Peyer's patch (tissue), 4 donors: ENCODE measurements around the gene DPF1. TPM values are rescaled to one million over a fixed set of nuclear protein-coding genes. Genes with fewer than 3 reads are reported as not detected.

ENCODE experiments used
- DNase-seq, 3 donors: peaks; one replicate each; pipeline ENCODE4 v3.0.0-alpha.2; 2017 to 2019
- H3K27ac ChIP-seq, 4 donors: fragments of 200-600 bp; sonication (generic); one replicate each; pipeline ENCODE4 v1.5.1; 2016 to 2019
- H3K27me3 ChIP-seq, 2 donors: fragments of 200-600 bp; sonication (generic); one replicate each; pipeline ENCODE4 v1.5.1; 2019
- H3K36me3 ChIP-seq, 3 donors: fragments of 200-600 bp; sonication (generic); one replicate each; pipeline ENCODE4 v1.5.1; 2016 to 2019
- H3K4me1 ChIP-seq, 4 donors: fragments of 200-600 bp; sonication (generic); one replicate each; pipeline ENCODE4 v1.5.1; 2016 to 2019
- H3K4me3 ChIP-seq, 4 donors: fragments of 200-600 bp; sonication (generic); 1 replicate in 3 of 4; 2 replicates in 1 of 4; pipeline ENCODE4 v1.5.1; 2016 to 2019; ENCODE audit warnings: mild to moderate bottlenecking in 1 of 4
- H3K9me3 ChIP-seq, 4 donors: fragments of 200-600 bp; sonication (generic); one replicate each; pipeline ENCODE4 v1.5.1; 2016 to 2019; ENCODE audit warnings: mild to moderate bottlenecking in 1 of 4
- CTCF ChIP-seq, 6 experiments: fragments of 450-650 bp in 4 of 6; fragments of 200-600 bp in 2 of 6; sonication (generic) in 1 of 6; IDR thresholded peaks; one replicate each; pipeline ENCODE4 v1.5.1; 2017 to 2019; ENCODE audit warnings: antibody characterized with exemption in 6 of 6, mild to moderate bottlenecking in 3 of 6, moderate library complexity in 1 of 6
- POLR2A ChIP-seq, 2 donors: fragments of 450-650 bp; IDR thresholded peaks; one replicate each; pipeline ENCODE4 v1.5.1; 2017; ENCODE audit warnings: antibody characterized with exemption in 2 of 2, mild to moderate bottlenecking in 2 of 2, moderate library complexity in 2 of 2
- total RNA-seq, 4 donors: library from RNA; depleted of rRNA; stranded (reverse); fragments of >200 nt; gene quantifications; one replicate each; pipeline ENCODE4 v1.1.0, GENCODE V29; 2016

The DPF1 gene
- total RNA-seq, 4 donors from 2014 or later: not detected

- Histone ChIP-seq H3K4me3 (no peak overlapping the region), H3K36me3 (no peaks in the 10 kb centered on the region), H3K4me1 (peaks cover 0 to 51% (median 0%) of the 10 kb centered on the region in 4 donors), H3K27me3 (no peaks in the 10 kb centered on the region), H3K9me3 (no peaks in the 10 kb centered on the region), H3K27ac (peak overlapping the region in 3 of 4 donors; percentile 27 to 85 (median 65))
- peak in 2 of 3 donors; percentile 65 to 71 for DNase-seq
- no peak for TF ChIP-seq POLR2A (IDR thresholded peaks at IDR 0.05)
- no peak for TF ChIP-seq CTCF (IDR thresholded peaks at IDR 0.05)
Measured at GRCh38 chr19:38248421-38248820, 24.4 kb upstream of the DPF1 start.

- H3K27ac ChIP-seq: peak overlapping the region in 2 of 4 donors; percentile 65 to 85
- H3K4me1 ChIP-seq: peaks cover 0 to 54% (median 0%) of the 10 kb centered on the region in 4 donors
- DNase-seq: no peak
Measured at GRCh38 chr19:38247734-38248268, 23.8 kb upstream of the DPF1 start.

GRCh38 chr19:38247126-38247525, 23.1 kb upstream of the DPF1 start:
- DNase-seq: no peak
- Histone ChIP-seq H3K27me3 (no peaks in the 10 kb centered on the region), H3K27ac (peak overlapping the region in 2 of 4 donors; percentile 48 to 65), H3K9me3 (no peaks in the 10 kb centered on the region), H3K4me3 (no peak overlapping the region), H3K36me3 (no peaks in the 10 kb centered on the region), H3K4me1 (peaks cover 0 to 54% (median 0%) of the 10 kb centered on the region in 4 donors)
- no peak for TF ChIP-seq POLR2A (IDR thresholded peaks at IDR 0.05)
- TF ChIP-seq CTCF (IDR thresholded peaks at IDR 0.05): no peak

More at GRCh38 chr19:38247734-38248268, 23.8 kb upstream of the DPF1 start:
- no peak for TF ChIP-seq CTCF (IDR thresholded peaks at IDR 0.05)
- no peak for TF ChIP-seq POLR2A (IDR thresholded peaks at IDR 0.05)
- Histone ChIP-seq H3K9me3 (no peaks in the 10 kb centered on the region), H3K27me3 (no peaks in the 10 kb centered on the region), H3K4me3 (no peak overlapping the region), H3K36me3 (no peaks in the 10 kb centered on the region)

GRCh38 chr19:38245826-38246498, 21.9 kb upstream of the DPF1 start:
- H3K36me3 ChIP-seq: no peaks in the 10 kb centered on the region
- DNase-seq: no peak
- H3K9me3 ChIP-seq: no peaks in the 10 kb centered on the region
- H3K27me3 ChIP-seq: no peaks in the 10 kb centered on the region
- TF ChIP-seq CTCF (IDR thresholded peaks at IDR 0.05) (no peak), POLR2A (IDR thresholded peaks at IDR 0.05) (no peak)
- H3K4me1 ChIP-seq: peaks cover 0 to 43% (median 0%) of the 10 kb centered on the region in 4 donors
- H3K4me3 ChIP-seq: no peak overlapping the region
- H3K27ac ChIP-seq: peak overlapping the region in 2 of 4 donors; percentile 48 to 65

GRCh38 chr19:38243279-38243673, 19.3 kb upstream of the DPF1 start:
- H3K36me3 ChIP-seq: no peaks in the 10 kb centered on the region
- peak overlapping the region in 1 of 4 donors; percentile 46 for H3K27ac ChIP-seq
- DNase-seq: no peak
- H3K4me3 ChIP-seq: peak overlapping the region in 2 of 4 donors; percentile 30 to 32
- TF ChIP-seq POLR2A (IDR thresholded peaks at IDR 0.05): no peak
- H3K27me3 ChIP-seq: no peaks in the 10 kb centered on the region
- peaks cover 0 to 29% (median 0%) of the 10 kb centered on the region in 4 donors for H3K4me1 ChIP-seq
- H3K9me3 ChIP-seq: no peaks in the 10 kb centered on the region

- DNase-seq: no peak
- no peaks in the 10 kb centered on the region for H3K36me3 ChIP-seq
- H3K27me3 ChIP-seq: no peaks in the 10 kb centered on the region
- no peaks in the 10 kb centered on the region for H3K9me3 ChIP-seq
- no peak overlapping the region for H3K4me3 ChIP-seq
- H3K27ac ChIP-seq: no peak overlapping the region
- peaks cover 0 to 15% (median 0%) of the 10 kb centered on the region in 4 donors for H3K4me1 ChIP-seq
- TF ChIP-seq CTCF (IDR thresholded peaks at IDR 0.05): no peak
- TF ChIP-seq POLR2A (IDR thresholded peaks at IDR 0.05): no peak
Measured at GRCh38 chr19:38239816-38240215, 15.8 kb upstream of the DPF1 start.
